Ishikawa (cell line): Measurements from ENCODE around the gene NPAS4.

Source experiments
- CEBPB ChIP-seq: IDR thresholded peaks from 2 replicates; pipeline ENCODE4 v1.6.1; 2012
- CREB1 ChIP-seq: IDR thresholded peaks from 2 replicates; pipeline ENCODE4 v1.6.1; 2012; ENCODE audit warnings: low read depth
- EGR1 ChIP-seq: IDR thresholded peaks from 2 replicates; pipeline ENCODE4 v1.6.1; 2012
- EP300 ChIP-seq: IDR thresholded peaks from 2 replicates; pipeline ENCODE4 v1.6.1; 2012; ENCODE audit warnings: borderline replicate concordance
- FOXM1 ChIP-seq: IDR thresholded peaks from 2 replicates; pipeline ENCODE4 v1.6.1; 2012; ENCODE audit warnings: low read depth, borderline replicate concordance
- MAX ChIP-seq: IDR thresholded peaks from 2 replicates; pipeline ENCODE4 v1.6.1; 2012
- NFIC ChIP-seq: IDR thresholded peaks from 2 replicates; pipeline ENCODE4 v1.6.1; 2012
- RAD21 ChIP-seq: IDR thresholded peaks from 2 replicates; pipeline ENCODE4 v1.6.1; 2012; ENCODE audit warnings: low read depth
- REST ChIP-seq: IDR thresholded peaks from 2 replicates; pipeline ENCODE4 v1.6.1; 2012; ENCODE audit warnings: low read depth, mild to moderate bottlenecking
- TAF1 ChIP-seq: IDR thresholded peaks from 2 replicates; pipeline ENCODE4 v1.6.1; 2012; ENCODE audit warnings: low read depth, mild to moderate bottlenecking
- TCF12 ChIP-seq: IDR thresholded peaks from 2 replicates; pipeline ENCODE4 v1.6.1; 2012; ENCODE audit warnings: low read depth
- TEAD4 ChIP-seq: IDR thresholded peaks from 2 replicates; pipeline ENCODE4 v1.6.1; 2012
- USF1 ChIP-seq: IDR thresholded peaks from 2 replicates; pipeline ENCODE4 v1.6.1; 2012
- YY1 ChIP-seq: IDR thresholded peaks from 2 replicates; pipeline ENCODE4 v1.6.1; 2012; ENCODE audit warnings: low read depth
- ZBTB7A ChIP-seq: IDR thresholded peaks from 2 replicates; pipeline ENCODE4 v1.6.1; 2012; ENCODE audit warnings: low read depth

NPAS4 gene

GRCh38 chr11:66438504-66439466, 17.9 kb downstream of the NPAS4 start, which contains the start of gene MRPL11:
Gene MRPL11, minus strand, starts transcription at chr11:66438848. Its CDS starts 94 bp downstream, at chr11:66438754.
- TF ChIP-seq FOXM1, result no peak
- TF ChIP-seq CREB1, result no peak
- 0 out of 2 replicates have a peak, but pooled peaks have one; percentile 14 for TF ChIP-seq REST
- TF ChIP-seq TEAD4, result no peak; the same call in 1 of the 2 replicates
- TF ChIP-seq ZBTB7A, result no peak
- no peak; the same call in 1 of the 2 replicates for TF ChIP-seq EGR1
- no peak; the same call in 1 of the 2 replicates for TF ChIP-seq USF1
- no peak for TF ChIP-seq NFIC
- peak; percentile 72 for TF ChIP-seq TCF12
- TF ChIP-seq TAF1, result peak; percentile 90
- no peak for TF ChIP-seq EP300
- TF ChIP-seq RAD21, result peak; percentile 50
- peak; percentile 70 for TF ChIP-seq MAX
- peak; percentile 96 for TF ChIP-seq YY1
- no peak for TF ChIP-seq CEBPB

- TF ChIP-seq USF1, result no peak
- TF ChIP-seq MAX, result no peak
- TF ChIP-seq REST, result no peak
- TF ChIP-seq YY1, result no peak
- no peak for TF ChIP-seq RAD21
- TF ChIP-seq ZBTB7A, result no peak
- TF ChIP-seq CEBPB, result no peak
Observed at GRCh38 chr11:66443602-66444001, 22.8 kb downstream of the NPAS4 start.

- TF ChIP-seq USF1, result no peak
- TF ChIP-seq ZBTB7A, result no peak
- no peak for TF ChIP-seq EGR1
- no peak for TF ChIP-seq TAF1
- TF ChIP-seq TCF12, result no peak
- no peak for TF ChIP-seq CEBPB
- no peak for TF ChIP-seq RAD21
- TF ChIP-seq TEAD4, result no peak
- no peak for TF ChIP-seq CREB1
- TF ChIP-seq MAX, result no peak
- TF ChIP-seq REST, result no peak
Observed at GRCh38 chr11:66447012-66447411, 26.2 kb downstream of the NPAS4 start.

GRCh38 chr11:66448523-66448922, 27.7 kb downstream of the NPAS4 start:
- TF ChIP-seq USF1, result no peak
- no peak for TF ChIP-seq ZBTB7A
- TF ChIP-seq CREB1, result no peak
- no peak for TF ChIP-seq EGR1
- TF ChIP-seq YY1, result no peak
- no peak for TF ChIP-seq TEAD4
- TF ChIP-seq NFIC, result no peak
- no peak for TF ChIP-seq TAF1
